Stimulated activated CD4-positive, alpha-beta T cell treated with anti-CD3 and anti-CD28 coated beads, Interleukin-1b, Interleukin-23, amount 100 ng/mL, for 24 hours (primary cell): ENCODE results near the gene STPG1.
A peak's percentile ranks its signal among the peaks of the same experiment; 100 is the strongest.

Experiments used
- DNase-seq, 4 experiments: peaks; one replicate each; pipeline ENCODE4 v3.0.0-alpha.2; 2020; ENCODE audit warnings: low read depth in 4 of 4, low spot score in 1 of 4

STPG1 gene

DNA sequence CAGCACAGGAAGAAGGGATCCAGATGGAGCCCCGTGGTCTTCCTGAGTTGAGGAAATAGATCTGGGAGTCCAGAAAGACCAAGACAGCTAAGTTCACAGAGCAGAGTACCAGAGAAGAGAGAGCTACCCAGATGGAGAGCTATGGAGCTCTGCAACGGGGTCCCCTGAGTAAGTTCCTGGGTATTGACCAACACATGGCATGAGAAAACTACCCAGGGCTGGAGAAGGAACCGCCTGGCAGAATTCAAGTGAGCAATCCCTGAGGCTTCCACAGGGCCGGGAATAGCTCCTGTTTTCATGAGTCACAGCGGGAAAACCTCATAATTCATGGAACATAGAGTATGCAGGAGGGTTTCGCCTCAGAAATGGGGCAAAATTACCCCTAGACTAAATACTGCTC is 19.7 kb downstream of the STPG1 start:
- no peak for DNase-seq

DNA sequence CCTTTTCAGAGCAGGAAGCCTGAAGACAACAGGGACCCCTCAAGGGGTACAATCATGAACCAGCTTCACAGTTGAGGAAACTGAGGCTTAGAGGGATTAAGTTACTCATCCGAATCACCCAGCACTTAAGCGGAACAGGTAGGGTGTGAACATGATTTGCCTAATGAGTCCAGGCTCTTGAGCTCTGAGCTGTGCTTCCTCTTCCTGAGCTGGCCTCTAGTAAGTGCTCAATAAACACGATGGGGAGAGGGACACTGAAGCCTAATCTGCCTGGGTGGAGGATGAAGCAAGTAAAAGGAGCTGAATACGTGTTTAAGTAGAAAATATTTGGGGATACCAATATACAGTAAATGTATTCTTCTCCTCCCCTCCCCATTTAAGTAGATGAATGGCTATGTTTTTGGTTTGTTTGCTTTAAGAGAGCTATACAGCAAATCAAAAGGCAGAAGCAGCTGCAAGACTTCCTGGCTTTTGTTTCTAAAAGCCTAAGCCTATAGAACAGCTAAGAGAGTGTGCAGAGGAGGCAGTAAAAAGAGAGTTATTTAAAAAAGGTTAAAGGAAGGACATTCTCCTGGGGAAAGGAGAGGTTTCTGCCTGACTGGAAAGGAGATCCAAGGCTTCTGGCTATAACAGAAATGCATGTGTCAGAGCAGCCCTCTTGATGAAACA is 20.5 kb downstream of the STPG1 start:
- DNase-seq, result no peak

DNA sequence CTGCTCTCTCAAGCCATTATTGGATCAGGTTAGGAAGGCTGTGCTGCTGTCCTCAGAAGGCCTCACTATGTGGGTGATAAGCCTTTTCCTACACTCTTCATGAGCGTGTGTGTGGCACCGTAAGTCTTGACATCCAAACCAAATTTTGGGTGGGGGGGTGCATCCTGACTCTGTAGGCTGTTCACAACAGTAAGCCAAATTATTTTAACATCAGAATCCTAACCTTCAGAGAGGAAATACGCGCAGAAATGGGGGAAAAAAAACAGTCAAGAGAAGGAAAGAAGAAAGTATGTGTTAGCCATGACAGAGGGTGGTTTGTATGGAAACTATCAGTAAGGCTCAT is 21.0 kb downstream of the STPG1 start:
- DNase-seq, result no peak

DNA sequence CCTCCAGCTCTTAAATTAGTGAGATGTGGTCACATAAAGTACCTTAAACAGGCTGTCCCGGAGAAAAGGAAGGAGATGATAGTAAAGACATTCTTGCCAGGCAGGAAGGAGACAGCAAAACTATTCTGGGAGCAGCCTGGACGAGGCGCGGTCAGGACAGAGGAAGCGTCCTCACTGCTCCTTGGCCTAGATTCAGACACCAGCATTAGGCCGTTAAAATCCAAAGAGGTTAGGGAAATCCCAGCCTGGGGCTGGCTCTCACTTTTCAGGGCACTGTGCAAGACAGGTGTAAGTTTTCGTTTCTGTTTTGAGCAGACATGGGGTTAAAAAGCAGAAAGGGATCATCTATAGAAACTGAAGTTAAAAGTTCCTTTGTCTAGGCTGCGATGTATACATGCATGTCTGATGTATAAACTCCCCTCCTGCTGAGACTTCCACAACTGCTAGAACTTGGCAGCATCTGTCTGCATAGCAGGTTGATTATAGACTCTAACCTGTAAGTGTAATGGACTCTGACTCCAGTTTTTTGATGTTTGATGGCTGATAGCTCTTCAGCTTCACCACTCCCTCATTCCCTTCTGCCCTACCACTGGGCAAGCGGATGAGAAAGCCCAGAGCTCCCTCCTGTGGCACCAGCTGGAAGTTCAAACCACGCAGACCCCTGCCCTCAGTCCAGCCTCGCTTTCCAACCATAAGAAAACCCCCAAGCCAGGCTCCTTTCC is 21.5 kb downstream of the STPG1 start:
- DNase-seq, result peak in 1 of 4 experiments; percentile 53

DNA sequence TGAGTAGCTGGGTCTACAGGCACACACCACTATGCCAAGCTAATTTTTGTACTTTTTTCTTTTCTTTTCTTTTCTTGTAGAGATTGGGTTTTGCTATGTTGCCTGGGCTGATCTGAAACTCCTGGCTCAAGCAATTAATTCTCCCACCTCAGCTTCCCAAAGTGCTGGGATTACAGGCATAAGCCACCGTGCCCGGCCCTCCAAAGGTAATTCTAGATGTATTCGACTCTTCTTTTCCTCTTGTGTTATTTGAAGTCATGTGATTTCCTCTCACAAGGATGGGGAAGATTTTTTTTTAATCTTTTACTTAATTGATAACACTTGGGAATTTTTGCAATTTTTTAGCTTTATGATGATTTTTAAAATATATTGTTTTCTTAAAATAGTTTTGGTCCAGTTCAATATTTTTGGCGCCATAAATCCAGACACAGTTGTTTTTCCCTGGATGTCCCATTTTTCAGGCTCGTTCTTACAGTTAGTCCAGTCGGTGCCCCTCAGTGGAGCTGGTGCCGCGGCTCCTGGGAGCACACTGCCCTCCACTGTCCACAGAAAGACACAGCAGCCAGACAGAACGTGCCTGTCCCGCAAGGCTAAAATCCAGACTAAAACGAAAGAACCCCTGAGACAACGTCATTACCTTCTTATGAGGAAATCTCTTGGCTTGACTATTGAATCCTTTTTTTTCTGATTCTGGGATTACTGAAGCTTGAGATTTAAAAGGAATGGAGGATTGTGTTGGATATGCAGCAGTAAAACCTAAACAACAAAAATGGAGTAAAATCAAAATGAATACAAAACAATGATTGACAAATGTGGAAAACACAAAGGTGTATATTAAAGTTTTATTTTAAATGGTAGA is 22.4 kb downstream of the STPG1 start:
- peak in 2 of 4 experiments; percentile 44 to 61 for DNase-seq

DNA sequence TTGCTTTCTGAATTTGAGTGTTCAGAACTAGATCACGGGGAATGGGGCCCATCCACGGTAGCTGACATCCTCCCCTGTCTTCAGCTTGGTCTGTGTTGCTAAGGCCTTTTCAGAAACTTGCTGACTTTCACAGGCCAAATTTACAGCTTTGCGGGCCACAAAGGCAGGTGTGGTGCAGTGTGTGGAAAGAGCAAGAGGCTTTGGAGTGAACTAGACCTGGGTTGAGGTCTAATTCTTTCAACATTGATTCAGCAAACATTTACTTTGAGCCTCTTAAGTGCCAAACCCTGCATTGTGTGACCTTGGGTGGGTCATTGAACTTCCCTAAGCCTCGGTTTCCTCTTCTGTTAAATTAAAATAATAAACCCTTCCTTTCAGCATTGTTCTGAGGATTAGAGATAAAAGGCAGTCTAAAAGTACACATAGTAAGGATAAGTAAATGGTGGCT is 24.3 kb downstream of the STPG1 start:
- no peak for DNase-seq

DNA sequence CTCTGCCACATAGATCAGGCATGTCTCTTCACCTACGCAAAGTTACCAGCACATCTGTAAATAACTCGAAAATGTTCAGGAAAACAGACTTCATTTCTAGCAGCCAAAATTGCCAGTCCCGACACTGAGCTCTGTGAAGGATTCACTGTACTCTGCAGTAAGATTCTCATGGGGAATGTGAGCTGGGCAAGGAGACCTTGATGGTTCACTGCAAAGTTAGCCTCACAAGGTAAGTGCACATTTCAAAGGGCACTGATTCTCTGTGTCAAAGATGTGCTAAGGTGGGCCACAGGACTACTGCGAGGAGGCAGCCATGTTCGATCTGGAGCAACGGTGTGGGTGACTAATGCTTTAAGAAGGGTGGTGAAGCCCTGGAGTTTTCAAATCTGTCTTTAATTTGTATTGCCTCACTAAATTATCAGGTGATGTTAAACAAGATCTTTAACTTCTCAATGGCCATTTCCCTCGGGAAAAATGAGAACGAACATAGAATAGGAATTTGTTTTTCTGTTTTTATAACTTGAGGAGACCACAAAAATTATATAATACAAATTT is 25.2 kb downstream of the STPG1 start:
- DNase-seq, result no peak

DNA sequence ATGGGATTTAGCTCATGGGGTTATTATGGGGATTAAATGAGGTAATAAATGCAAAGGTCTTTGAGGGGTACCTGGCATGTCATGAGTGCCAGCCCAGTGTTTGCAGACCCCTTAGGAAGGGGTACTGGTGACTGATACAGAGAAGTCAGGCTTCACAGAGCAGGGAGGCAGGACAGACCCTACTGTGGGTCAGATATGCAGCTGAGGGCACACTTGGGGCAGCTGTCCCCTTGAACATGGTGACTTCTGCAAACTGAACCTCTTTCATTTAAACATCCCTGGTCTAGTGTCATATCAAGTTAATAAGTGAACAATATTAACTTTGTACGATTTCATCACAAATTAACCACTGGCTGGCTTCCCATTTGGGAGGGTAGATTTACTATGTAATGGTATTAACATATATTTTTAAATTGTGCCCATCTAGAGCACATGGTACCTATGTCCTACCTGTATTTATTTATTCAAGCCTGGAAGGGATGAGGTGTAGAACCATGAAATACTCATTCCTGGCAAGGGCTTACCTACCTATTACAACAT is 25.9 kb downstream of the STPG1 start:
- no peak for DNase-seq

DNA sequence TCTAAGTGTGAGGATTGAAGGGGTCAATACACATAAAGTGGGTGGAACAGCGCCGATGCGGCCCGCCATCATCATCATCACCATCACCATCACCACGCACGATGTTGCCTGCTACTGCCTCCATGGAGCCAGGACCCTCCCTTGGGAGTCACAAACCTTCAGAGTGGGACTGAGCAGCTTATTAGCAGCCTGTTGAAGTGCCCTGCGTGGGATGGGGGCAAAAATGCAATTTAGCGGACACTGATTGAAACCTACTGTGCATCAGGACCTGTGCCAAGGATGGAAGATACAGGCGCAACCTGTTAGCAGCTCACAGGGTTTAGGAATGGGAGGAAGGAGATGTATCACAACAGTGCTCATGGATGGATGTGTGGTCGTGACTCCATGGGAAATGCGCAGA is 26.7 kb downstream of the STPG1 start:
- DNase-seq, result no peak

DNA sequence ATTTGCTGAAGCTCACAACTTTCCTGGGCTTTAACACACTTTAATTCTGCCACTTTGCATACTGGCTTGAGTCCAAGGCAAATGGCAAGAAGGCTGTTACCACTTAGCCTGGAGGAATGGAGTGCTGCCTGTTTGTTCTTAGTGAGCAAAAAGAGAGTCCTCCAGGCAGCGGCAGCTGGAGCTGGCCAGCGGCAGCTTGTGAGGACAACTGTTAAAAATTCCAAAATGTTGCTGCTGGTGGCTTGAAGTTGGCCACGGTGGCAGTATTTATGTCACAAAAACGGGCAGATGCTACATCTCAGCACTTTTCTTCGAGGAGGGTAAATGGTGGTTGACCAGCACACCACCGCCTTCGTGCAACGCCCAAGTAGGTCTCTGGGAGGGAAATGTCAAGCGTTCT is 27.3 kb downstream of the STPG1 start:
- no peak for DNase-seq

DNA sequence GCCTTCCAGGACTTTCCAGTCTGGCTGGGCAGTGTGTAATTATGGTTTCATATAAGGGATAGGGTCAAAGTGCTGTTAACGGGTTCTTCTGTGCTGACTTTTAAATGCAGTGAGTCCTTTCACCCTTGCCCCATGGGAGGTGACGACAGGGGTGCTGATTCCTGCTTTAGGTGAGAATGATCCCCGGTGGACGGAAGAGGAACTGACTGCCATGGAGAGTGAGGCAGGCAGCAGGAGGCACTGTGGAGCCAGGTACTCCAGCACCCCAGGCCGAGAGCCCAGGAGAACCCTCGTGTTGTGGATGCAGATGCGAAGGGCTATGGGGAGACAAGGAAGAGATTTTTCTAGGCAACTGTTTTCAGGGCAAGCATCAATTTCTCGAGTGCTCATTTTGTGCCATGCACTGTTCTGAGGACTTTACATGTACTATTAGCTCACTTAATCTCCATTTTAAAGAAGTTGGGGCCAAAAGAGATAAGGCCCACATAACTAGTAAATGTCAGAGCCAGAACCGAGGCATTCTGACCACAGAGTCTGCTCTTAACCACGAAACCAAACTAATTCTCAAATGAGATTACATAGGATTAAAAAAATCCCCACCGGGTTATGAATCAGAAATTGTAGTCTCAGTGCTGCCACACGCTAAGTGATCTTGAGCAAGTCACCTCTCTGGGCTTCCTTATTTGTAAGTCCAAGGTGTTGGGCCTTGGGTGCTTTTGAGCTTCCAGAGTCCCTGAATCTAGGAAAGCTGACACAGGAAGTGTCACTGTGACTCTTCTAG is 28.2 kb downstream of the STPG1 start:
- no peak for DNase-seq

DNA sequence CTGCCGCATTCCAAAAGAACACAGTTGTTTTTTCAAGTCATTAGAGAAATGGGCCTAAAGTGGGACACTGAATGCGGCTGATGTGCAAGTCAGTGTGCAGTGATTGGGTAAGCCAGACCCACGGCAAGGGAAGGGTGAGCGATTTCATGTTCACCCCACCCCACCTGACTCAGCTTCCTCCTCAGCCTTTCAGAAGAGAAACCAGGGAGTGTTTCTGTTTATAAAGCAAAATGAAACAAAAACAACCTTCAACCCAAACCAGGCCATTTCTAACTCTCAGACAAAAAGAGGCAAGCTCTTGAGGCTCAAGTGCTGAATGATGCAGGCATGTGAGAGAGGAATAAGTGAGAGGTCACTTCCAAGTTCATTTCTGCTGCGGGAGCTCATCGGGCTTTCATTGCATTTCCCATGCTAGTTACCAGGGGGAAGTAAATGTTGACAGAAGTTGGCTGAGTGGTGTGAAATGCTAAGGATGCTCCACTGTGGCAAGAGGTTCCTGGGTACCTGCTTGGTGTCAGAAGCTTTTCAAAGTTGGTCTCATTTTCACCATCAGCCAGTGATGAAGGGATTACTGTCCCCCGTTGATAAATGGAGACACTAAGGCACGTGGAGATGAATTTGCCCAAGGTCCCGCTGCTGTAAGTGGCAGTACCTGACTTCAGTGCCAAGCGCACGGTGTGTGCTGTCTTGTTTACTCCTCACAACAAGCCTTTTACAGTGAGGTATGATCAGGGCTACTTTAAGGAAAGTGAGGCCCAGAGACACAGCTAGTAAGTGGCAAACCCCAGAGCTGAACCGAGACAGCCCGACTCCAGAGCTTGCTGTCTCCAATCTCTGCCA is 29.1 kb downstream of the STPG1 start:
- DNase-seq, result no peak

DNA sequence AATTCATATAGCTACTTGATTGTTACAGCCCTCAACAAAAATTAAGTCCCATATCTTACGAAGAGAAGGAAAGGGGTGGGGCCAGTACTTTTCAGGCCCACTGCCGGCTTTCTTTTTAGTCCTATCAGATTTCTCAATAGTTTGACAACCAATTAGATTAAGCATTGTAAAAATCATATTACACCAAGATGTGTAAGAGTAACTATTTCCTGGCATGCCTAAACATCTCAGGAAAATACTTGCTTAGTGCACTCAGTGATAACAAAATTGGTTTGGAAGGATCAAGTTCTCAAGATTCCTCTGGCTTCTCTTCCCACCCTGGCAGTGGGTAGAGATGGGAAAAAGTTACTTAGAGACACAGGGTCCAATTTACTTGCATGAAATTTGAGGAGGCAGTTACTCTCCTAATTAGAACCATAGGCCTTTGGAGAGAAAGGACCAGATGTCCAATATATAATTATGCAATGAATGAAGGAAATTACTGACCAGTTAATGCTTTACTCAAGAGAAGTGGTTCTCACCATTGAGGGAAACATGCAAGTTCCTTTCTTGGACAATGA is 30.1 kb downstream of the STPG1 start:
- no peak for DNase-seq

DNA sequence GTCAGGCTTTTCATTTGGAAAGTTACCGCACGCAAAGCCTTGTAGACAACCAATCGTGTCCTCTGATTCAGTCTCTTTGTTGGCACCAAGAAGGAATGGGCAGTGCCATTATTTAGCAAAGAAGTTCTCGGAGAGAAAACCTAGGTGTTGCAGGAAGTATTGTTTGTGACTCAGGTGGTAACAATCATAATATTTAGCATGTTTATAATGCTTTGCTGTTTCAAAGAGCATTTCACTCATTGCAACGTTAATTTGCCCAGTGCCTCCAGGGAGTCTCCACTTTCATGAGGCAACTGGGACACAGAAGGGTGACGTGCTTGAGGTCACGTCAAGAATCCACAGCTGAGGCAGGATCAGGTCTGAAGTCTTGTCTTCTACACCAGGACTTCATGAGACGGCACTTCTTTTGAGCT is 31.4 kb downstream of the STPG1 start:
- DNase-seq, result no peak

DNA sequence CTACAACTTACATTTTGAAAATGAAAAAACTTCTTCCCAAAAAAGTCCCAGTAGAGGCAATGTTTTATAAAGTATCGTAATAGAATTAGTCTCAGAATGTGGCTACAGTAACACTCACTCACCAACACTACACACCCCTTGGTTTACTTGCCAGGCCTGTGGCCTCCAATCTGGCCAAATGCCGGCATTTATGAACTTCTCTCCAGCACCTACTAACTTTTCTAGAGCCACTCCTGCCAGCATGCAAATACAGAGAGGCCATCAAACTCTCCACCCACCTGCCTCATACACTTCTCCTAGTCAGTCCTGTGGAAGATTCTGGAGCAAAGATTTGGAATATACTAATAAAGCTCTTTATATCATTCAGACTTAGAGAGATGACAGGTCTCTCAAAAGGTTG is 32.3 kb downstream of the STPG1 start:
- DNase-seq, result no peak

DNA sequence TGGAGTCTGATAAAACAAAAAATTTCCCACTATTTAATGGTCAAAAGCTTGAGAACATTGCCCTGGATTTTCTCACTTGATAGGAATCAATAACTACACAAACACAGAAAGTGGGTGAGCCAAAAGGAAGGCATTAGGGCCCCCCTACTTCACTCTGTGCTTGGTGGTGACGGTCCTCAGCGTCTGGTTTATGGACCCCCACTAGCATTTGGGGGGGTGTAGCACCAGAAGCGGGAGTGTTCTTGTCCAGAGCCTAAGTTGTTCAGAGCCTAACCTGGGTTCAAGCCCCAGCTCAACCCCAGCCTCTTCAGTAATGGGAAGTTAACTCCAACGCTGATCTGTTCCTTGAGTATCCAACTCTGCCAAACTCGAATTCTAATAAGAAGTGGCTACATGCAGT is 33.1 kb downstream of the STPG1 start:
- DNase-seq, result no peak

DNA sequence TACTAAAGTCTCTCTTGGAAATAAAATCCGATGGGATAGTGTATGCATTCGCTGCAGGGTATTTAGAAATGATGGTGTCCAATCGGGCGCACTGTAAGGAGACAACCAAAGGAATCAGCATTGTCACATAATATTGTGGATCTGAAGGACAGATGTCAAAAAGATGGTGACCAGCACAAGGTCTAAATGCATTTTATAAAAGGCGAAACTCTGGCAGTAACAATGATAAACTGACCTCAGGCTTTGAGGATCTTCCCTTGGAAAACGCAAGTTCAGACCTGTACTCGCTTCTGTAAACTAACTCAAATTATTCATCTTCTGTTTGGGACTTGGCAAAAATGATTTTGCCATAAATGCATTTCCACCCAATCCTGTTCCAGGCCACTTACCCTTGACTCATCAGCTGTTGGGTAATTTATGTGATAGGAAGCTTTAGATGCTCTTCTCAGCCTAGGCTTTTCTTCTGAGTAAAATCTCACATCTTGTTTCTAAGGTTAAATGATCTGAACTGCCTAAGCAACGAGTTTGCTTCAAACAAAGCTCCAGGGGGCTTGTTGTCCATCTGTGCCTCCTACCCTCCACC is 33.8 kb downstream of the STPG1 start:
- DNase-seq, result no peak

DNA sequence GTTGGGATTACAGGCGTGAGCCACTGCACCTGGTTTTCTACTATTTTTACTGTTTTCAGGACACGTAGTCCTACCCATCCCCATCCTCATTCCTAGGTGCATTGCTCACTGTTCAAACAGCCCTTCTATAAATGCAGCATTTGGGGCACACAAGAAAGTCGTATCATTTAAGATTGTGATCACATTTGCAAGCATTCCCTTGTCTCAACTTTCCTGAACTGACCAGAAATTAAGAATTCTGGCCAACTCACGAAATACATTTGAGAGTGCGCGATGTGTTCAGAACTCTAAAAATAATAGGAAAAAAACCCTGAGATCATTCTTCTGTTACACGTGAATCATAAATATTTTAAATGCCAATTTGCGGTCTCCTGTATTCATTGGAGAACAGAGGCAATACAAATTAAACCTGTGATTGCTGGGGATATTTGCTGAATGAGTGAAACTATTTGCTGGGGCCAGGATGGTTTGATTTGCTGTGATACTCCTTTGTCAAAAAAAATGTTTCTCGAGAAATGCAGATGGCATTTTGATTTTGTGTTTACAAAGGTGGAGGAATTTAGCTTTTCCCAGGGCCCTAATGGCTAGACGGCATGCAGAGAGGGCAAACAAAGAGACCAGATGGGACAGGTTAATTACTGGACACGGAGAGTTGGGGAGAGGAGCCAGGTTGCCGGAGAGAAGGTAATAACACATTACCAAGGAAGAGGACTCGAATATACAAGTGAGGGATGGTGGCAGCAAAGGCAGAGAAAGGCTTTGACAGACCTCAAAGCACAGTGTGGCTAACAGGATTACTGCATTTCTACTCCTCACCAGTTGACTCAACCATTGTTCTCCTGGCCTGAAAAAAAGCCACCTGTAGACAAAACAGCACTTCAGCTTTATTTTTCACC is 38.4 kb downstream of the STPG1 start:
- DNase-seq, result no peak
